Kidney (tissue), 14 donors: Measurements from ENCODE around the gene THEM5. TPM values are rescaled to one million over a fixed set of nuclear protein-coding genes. Genes with fewer than 3 reads are reported as not detected.

Experiments
- DNase-seq, 5 donors: peaks; one replicate each; pipeline ENCODE4 v3.0.0-alpha.2; 2013 to 2020
- FAIRE-seq: peaks from 2 replicates; lab custom pipeline; 2012; peaks lifted over from hg19 to GRCh38; lab: Jason Lieb, UNC
- H3K27ac ChIP-seq, 2 donors: one replicate each; pipeline ENCODE4 v1.7.0; 2013; ENCODE audit warnings: low read depth in 2 of 2, low read length in 2 of 2, inconsistent platforms in 1 of 2
- H3K27me3 ChIP-seq: one replicate; pipeline ENCODE4 v1.7.1; 2013; ENCODE audit warnings: low read length, inconsistent platforms; ENCODE audit not compliant: control insufficient read depth, insufficient read depth
- H3K36me3 ChIP-seq, 3 donors: one replicate each; pipeline versions ENCODE4 v1.7.0 to v1.7.1; 2013; ENCODE audit warnings: low read length in 3 of 3, control low read depth in 1 of 3, inconsistent platforms in 1 of 3; ENCODE audit not compliant: insufficient read depth in 3 of 3, control insufficient read depth in 2 of 3
- H3K4me1 ChIP-seq, 3 donors: one replicate each; pipeline versions ENCODE4 v1.7.0 to v1.7.1; 2013; ENCODE audit warnings: low read length in 3 of 3, inconsistent platforms in 1 of 3, low read depth in 1 of 3; ENCODE audit not compliant: control insufficient read depth in 2 of 3, insufficient read depth in 2 of 3
- H3K4me3 ChIP-seq, 3 donors: one replicate each; pipeline versions ENCODE4 v1.7.0 to v1.8.1; 2013; ENCODE audit warnings: low read length in 3 of 3, control low read depth in 1 of 3, inconsistent platforms in 1 of 3
- H3K9ac ChIP-seq, 3 donors: one replicate each; pipeline versions ENCODE4 v1.7.0 to v1.7.1; 2013; ENCODE audit warnings: low read length in 3 of 3, control low read depth in 1 of 3, inconsistent platforms in 1 of 3
- H3K9me3 ChIP-seq, 3 donors: one replicate each; pipeline versions ENCODE4 v1.7.0 to v1.7.1; 2013; ENCODE audit warnings: low read length in 3 of 3, control low read depth in 1 of 3, inconsistent platforms in 1 of 3; ENCODE audit not compliant: control insufficient read depth in 2 of 3, insufficient read depth in 1 of 3
- intact Hi-C: fragments of 100-400 bp; cut with DNase I; formaldehyde crosslinking; loops from one replicate; pipeline ENCODE4 v1.11.1; 2022
- polyA plus RNA-seq: library from polyadenylated mRNA; stranded (reverse); fragments of 350-450 nt; fragmentation: Illumina TruSeq; extraction: RNeasy Lipid Tissue Mini Kit (QIAGEN cat#74804); gene quantifications from one replicate; pipeline ENCODE4 v1.2.3, GENCODE V29; 2014; ENCODE audit warnings: low read depth, low replicate concordance; ENCODE audit not compliant: insufficient read depth
- total RNA-seq: library from RNA; stranded (reverse); fragmentation: NEBNext Ultra II Directional; extraction: Animal tissue kit (Norgen Biotek cat#: 25700); gene quantifications from one replicate; pipeline ENCODE4 v1.2.1, GENCODE V29; 2021
- TF ChIP-seq, protein P1 (sequence below): IDR thresholded peaks from 3 replicates; pipeline ENCODE4 v1.5.1; 2012; ENCODE audit warnings: mild to moderate bottlenecking, moderate library complexity, borderline replicate concordance; ENCODE audit not compliant: insufficient read depth; ENCODE audit errors: extremely low read depth
- donor health status: control.
- donor health status: control.
- donor health status: control.
- donor health status: control.
- donor health status: control.
- donor health status: DM: yes; HTN: yes; CAD: no.
- donor health status: Normal renal cell carcinoma (clear cell type).

Gene THEM5
- total and polyA plus RNA-seq, 2 donors from 2014 or later: not detected

DNA sequence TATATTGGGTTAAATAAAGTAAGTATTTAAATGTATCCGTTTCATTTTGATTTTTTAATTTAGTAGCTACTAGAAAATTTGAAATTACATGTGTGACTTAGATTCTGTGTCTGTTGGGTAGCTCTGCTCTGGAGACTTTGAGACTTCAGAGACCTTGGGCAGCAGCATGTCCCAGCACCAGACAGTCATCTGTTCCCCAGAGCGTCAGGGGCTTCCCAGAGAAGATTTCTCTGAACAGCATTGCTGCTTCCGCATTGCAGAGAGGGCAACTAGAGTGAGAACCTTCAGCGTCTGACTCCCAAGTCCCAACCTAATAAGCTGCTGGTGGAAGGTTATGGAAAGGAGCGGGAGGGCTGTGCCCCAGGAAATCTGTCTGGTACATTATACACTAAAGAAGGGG is 54.9 kb downstream of the THEM5 start:
- Histone ChIP-seq H3K36me3 (no peaks in the 10 kb centered on the region), H3K9ac (no peak overlapping the region), H3K27me3 (no peaks in the 10 kb centered on the region), H3K27ac (no peak overlapping the region), H3K4me3 (no peak overlapping the region), H3K4me1 (no peaks in the 10 kb centered on the region), H3K9me3 (no peaks in the 10 kb centered on the region)
- TF ChIP-seq, protein P1, sequence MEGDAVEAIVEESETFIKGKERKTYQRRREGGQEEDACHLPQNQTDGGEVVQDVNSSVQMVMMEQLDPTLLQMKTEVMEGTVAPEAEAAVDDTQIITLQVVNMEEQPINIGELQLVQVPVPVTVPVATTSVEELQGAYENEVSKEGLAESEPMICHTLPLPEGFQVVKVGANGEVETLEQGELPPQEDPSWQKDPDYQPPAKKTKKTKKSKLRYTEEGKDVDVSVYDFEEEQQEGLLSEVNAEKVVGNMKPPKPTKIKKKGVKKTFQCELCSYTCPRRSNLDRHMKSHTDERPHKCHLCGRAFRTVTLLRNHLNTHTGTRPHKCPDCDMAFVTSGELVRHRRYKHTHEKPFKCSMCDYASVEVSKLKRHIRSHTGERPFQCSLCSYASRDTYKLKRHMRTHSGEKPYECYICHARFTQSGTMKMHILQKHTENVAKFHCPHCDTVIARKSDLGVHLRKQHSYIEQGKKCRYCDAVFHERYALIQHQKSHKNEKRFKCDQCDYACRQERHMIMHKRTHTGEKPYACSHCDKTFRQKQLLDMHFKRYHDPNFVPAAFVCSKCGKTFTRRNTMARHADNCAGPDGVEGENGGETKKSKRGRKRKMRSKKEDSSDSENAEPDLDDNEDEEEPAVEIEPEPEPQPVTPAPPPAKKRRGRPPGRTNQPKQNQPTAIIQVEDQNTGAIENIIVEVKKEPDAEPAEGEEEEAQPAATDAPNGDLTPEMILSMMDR: no peak
- intact Hi-C loops: no loop called here
- no peak for DNase-seq
- FAIRE-seq: no peak

Other genes with a start within 250 kb of the THEM5 start
- gene SNX27, start 241.7 kb downstream of the THEM5 start, total RNA-seq: 46.3 TPM
- 13.5 TPM for gene SNX27, start 241.7 kb downstream of the THEM5 start, polyA plus RNA-seq
- not detected for gene CELF3, start 136.9 kb downstream of the THEM5 start, total RNA-seq
- 0.39 TPM for gene CELF3, start 136.9 kb downstream of the THEM5 start, polyA plus RNA-seq
- gene RIIAD1, start 132.2 kb downstream of the THEM5 start, total RNA-seq: not detected
- gene RIIAD1, start 132.2 kb downstream of the THEM5 start, polyA plus RNA-seq: 4.0 TPM
- gene MRPL9, start 90.2 kb downstream of the THEM5 start, total RNA-seq: 65.3 TPM
- gene MRPL9, start 90.2 kb downstream of the THEM5 start, polyA plus RNA-seq: 87.1 TPM
- 13.5 TPM for gene TDRKH, start 63.2 kb downstream of the THEM5 start, total RNA-seq
- gene TDRKH, start 63.2 kb downstream of the THEM5 start, polyA plus RNA-seq: 5.3 TPM
- gene LINGO4, start 48.3 kb downstream of the THEM5 start, total RNA-seq: 0.41 TPM
- 0.32 TPM for gene LINGO4, start 48.3 kb downstream of the THEM5 start, polyA plus RNA-seq
- gene RORC, start 21.9 kb downstream of the THEM5 start, total RNA-seq: 19.1 TPM
- gene RORC, start 21.9 kb downstream of the THEM5 start, polyA plus RNA-seq: 34.5 TPM
- 0.57 TPM for gene C2CD4D, start 13.9 kb downstream of the THEM5 start, total RNA-seq
- 0.43 TPM for gene C2CD4D, start 13.9 kb downstream of the THEM5 start, polyA plus RNA-seq
- gene THEM4, start 55.8 kb upstream of the THEM5 start, total RNA-seq: 17.5 TPM
- 27.9 TPM for gene THEM4, start 55.8 kb upstream of the THEM5 start, polyA plus RNA-seq
- gene S100A10, start 140.1 kb upstream of the THEM5 start, total RNA-seq: 467 TPM
- gene S100A10, start 140.1 kb upstream of the THEM5 start, polyA plus RNA-seq: 500 TPM
- gene S100A11, start 183.3 kb upstream of the THEM5 start, total RNA-seq: 835 TPM
- gene S100A11, start 183.3 kb upstream of the THEM5 start, polyA plus RNA-seq: 925 TPM
- gene TCHHL1, start 235.4 kb upstream of the THEM5 start, total RNA-seq: not detected
- gene TCHHL1, start 235.4 kb upstream of the THEM5 start, polyA plus RNA-seq: not detected